ENCODE measurements around the gene UBR7.

- TF ChIP-seq CTCF (IDR thresholded peaks at IDR 0.05; ENCODE audit: insufficient read depth, low read depth, low read length): no peak
- no peak for TF ChIP-seq EZH2 (IDR thresholded peaks at IDR 0.05; ENCODE audit: insufficient read depth, low read length)
These were observed 5.8 kb upstream of the UBR7 start for GRCh38 chr14:93201155-93201704.
